Omental fat pad (tissue), 4 donors: ENCODE data around the gene ARHGAP9. TPM values are rescaled to one million over a fixed set of nuclear protein-coding genes. Genes with fewer than 3 reads are reported as not detected.
"Not testable (repeated sequence)": the region's sequence is repeated elsewhere in the genome, so short reads cannot be mapped to it uniquely, and the experiment has no call there.

Source experiments
- ATAC-seq: fragments of 150-250 bp; one replicate; pipeline ENCODE4 v1.9.1; 2016; ENCODE audit warnings: mild to moderate bottlenecking, moderate library complexity; ENCODE audit not compliant: low FRiP score
- DNase-seq: peaks from one replicate; pipeline ENCODE4 v3.0.0-alpha.2; 2019; ENCODE audit warnings: low spot score
- CTCF ChIP-seq, 3 donors: fragments of 450-650 bp; IDR thresholded peaks; one replicate each; pipeline ENCODE4 v1.5.1; 2016 to 2017; ENCODE audit warnings: antibody characterized with exemption in 3 of 3, mild to moderate bottlenecking in 3 of 3, moderate library complexity in 2 of 3
- total RNA-seq, 4 donors: library from RNA; depleted of rRNA; stranded (reverse); fragments of >200 nt; gene quantifications; one replicate each; pipeline ENCODE4 v1.1.0, GENCODE V29; 2016

ARHGAP9 gene
- total RNA-seq, 4 donors from 2014 or later = 13.8 to 85.6 (median 29.8) TPM

GRCh38 chr12:57520053-57520818 lies 40.6 kb upstream of the ARHGAP9 start, which contains the start of gene DDIT3:
DDIT3 (minus strand) TSS chr12:57520514; CDS start chr12:57517406, 3,108 bp downstream.
- no peak for TF ChIP-seq CTCF (IDR thresholded peaks at IDR 0.05)
- ATAC-seq (peak; percentile 92), DNase-seq (peak; percentile 98)

- DNase-seq = no peak
- TF ChIP-seq CTCF (IDR thresholded peaks at IDR 0.05) = no peak
- no peak for ATAC-seq
Measured at GRCh38 chr12:57519796-57520052, 40.1 kb upstream of the ARHGAP9 start.

- TF ChIP-seq CTCF (IDR thresholded peaks at IDR 0.05) = no peak
- DNase-seq (no peak), ATAC-seq (no peak)
Measured at GRCh38 chr12:57518920-57519795, 39.5 kb upstream of the ARHGAP9 start.

GRCh38 chr12:57518176-57518919 lies 38.7 kb upstream of the ARHGAP9 start:
- TF ChIP-seq CTCF (IDR thresholded peaks at IDR 0.05) = no peak
- ATAC-seq (no peak), DNase-seq (no peak)

- DNase-seq, ATAC-seq: not testable (repeated sequence)
Measured at GRCh38 chr12:57517718-57518117, 38.1 kb upstream of the ARHGAP9 start.

GRCh38 chr12:57517187-57517586 lies 37.5 kb upstream of the ARHGAP9 start:
- TF ChIP-seq CTCF (IDR thresholded peaks at IDR 0.05) = no peak
- no peak for DNase-seq
- no peak for ATAC-seq

- ATAC-seq (no peak), DNase-seq (no peak)
- no peak for TF ChIP-seq CTCF (IDR thresholded peaks at IDR 0.05)
Measured at GRCh38 chr12:57516617-57517153, 37.0 kb upstream of the ARHGAP9 start.
